CD14-positive monocyte (primary cell): ENCODE data around the gene TMEM158. TPM values are rescaled to one million over a fixed set of nuclear protein-coding genes. Genes with fewer than 3 reads are reported as not detected.

ENCODE experiments used
- DNase-seq, 3 donors: peaks; one replicate each; pipeline ENCODE4 v3.0.0-alpha.2; 2011 to 2022
- H2AFZ ChIP-seq: 2 replicates; pipeline ENCODE4 v1.6.0; 2012; ENCODE audit warnings: mild to moderate bottlenecking, low read depth, low read length, inconsistent platforms; ENCODE audit not compliant: insufficient read depth, poor library complexity, severe bottlenecking
- H3K27ac ChIP-seq, 2 donors: 1 replicate in 1 of 2; 2 replicates in 1 of 2; pipeline ENCODE4 v1.5.1; 2012 to 2013; ENCODE audit warnings: low read length in 2 of 2, control low read depth in 1 of 2, inconsistent platforms in 1 of 2, low read depth in 1 of 2, mild to moderate bottlenecking in 1 of 2
- H3K27me3 ChIP-seq, 2 donors: one replicate each; pipeline versions ENCODE4 v1.6.0 to v1.6.1; 2011 to 2013; ENCODE audit warnings: low read length in 2 of 2; ENCODE audit not compliant: control insufficient read depth in 2 of 2, insufficient read depth in 2 of 2
- H3K36me3 ChIP-seq, 2 donors: replicated peaks in 1 of 2; 1 replicate in 1 of 2; 2 replicates in 1 of 2; pipeline versions ENCODE4 v1.5.1 to v1.6.1; 2012 to 2013; ENCODE audit warnings: low read length in 2 of 2, control low read depth in 1 of 2, inconsistent platforms in 1 of 2, mild to moderate bottlenecking in 1 of 2; ENCODE audit not compliant: insufficient read depth in 2 of 2, control insufficient read depth in 1 of 2
- H3K4me1 ChIP-seq, 2 donors: 1 replicate in 1 of 2; 2 replicates in 1 of 2; pipeline versions ENCODE4 v1.5.1 to v1.6.1; 2012 to 2013; ENCODE audit warnings: low read length in 2 of 2, control low read depth in 1 of 2, inconsistent platforms in 1 of 2, mild to moderate bottlenecking in 1 of 2, moderate library complexity in 1 of 2; ENCODE audit not compliant: insufficient read depth in 2 of 2, control insufficient read depth in 1 of 2
- H3K4me2 ChIP-seq: replicated peaks from 2 replicates; pipeline ENCODE3; 2012; ENCODE audit warnings: low read length, moderate library complexity, mild to moderate bottlenecking; ENCODE audit not compliant: poor library complexity, severe bottlenecking; ENCODE audit errors: extremely low read depth
- H3K4me3 ChIP-seq, 3 experiments: fragments of 200-600 bp in 1 of 3; sonication (generic) in 1 of 3; replicated peaks in 1 of 3; 1 replicate in 2 of 3; 2 replicates in 1 of 3; pipeline ENCODE4 v1.5.1; 2011 to 2013; ENCODE audit warnings: low read length in 3 of 3, mild to moderate bottlenecking in 3 of 3, control low read depth in 2 of 3, low read depth in 2 of 3, inconsistent platforms in 1 of 3, moderate library complexity in 1 of 3
- H3K79me2 ChIP-seq: 2 replicates; pipeline ENCODE4 v1.6.0; 2012; ENCODE audit warnings: mild to moderate bottlenecking, control low read depth, inconsistent platforms, low read length, moderate library complexity; ENCODE audit not compliant: insufficient read depth
- H3K9ac ChIP-seq: 2 replicates; pipeline ENCODE4 v1.6.0; 2017; ENCODE audit warnings: low read length, mild to moderate bottlenecking; ENCODE audit not compliant: insufficient read depth, poor library complexity, severe bottlenecking
- H3K9me3 ChIP-seq, 2 donors: replicated peaks in 1 of 2; 1 replicate in 1 of 2; 2 replicates in 1 of 2; pipeline versions ENCODE4 v1.5.1 to v1.6.1; 2012 to 2013; ENCODE audit warnings: low read length in 2 of 2, control low read depth in 1 of 2; ENCODE audit not compliant: control insufficient read depth in 1 of 2, insufficient read depth in 1 of 2
- H4K20me1 ChIP-seq: 2 replicates; pipeline ENCODE4 v1.6.0; 2012; ENCODE audit warnings: mild to moderate bottlenecking, low read length, control low read depth, moderate library complexity; ENCODE audit not compliant: insufficient read depth
- H3K27ac Mint-ChIP-seq, 7 donors: one replicate each; pipeline ENCODE4 v1.8.0; 2020; ENCODE audit warnings: mild to moderate bottlenecking in 7 of 7, mixed read lengths in 7 of 7, moderate library complexity in 6 of 7, inconsistent platforms in 2 of 7
- H3K27me3 Mint-ChIP-seq, 3 donors: one replicate each; pipeline ENCODE4 v1.8.0; 2021 to 2022; ENCODE audit warnings: low read depth in 3 of 3, mild to moderate bottlenecking in 3 of 3, mixed read lengths in 3 of 3, moderate library complexity in 3 of 3, inconsistent platforms in 1 of 3
- H3K36me3 Mint-ChIP-seq, 2 donors: one replicate each; pipeline ENCODE4 v1.8.0; 2020; ENCODE audit warnings: mixed read lengths in 2 of 2, inconsistent platforms in 1 of 2, mild to moderate bottlenecking in 1 of 2
- H3K4me1 Mint-ChIP-seq: one replicate; pipeline ENCODE4 v1.8.0; 2020; ENCODE audit warnings: mild to moderate bottlenecking, mixed read lengths
- H3K4me3 Mint-ChIP-seq, 2 donors: one replicate each; pipeline ENCODE4 v1.8.0; 2020; ENCODE audit warnings: mild to moderate bottlenecking in 2 of 2, mixed read lengths in 2 of 2, moderate library complexity in 1 of 2
- H3K9me3 Mint-ChIP-seq, 7 donors: one replicate each; pipeline ENCODE4 v1.8.0; 2020 to 2022; ENCODE audit warnings: mixed read lengths in 7 of 7, mild to moderate bottlenecking in 6 of 7, moderate library complexity in 6 of 7, inconsistent platforms in 2 of 7
- WGBS: methylation state at CpG from one replicate; pipeline ENCODE4 v1.1.5; 2013; ENCODE audit warnings: missing lambda C conversion rate; ENCODE audit not compliant: insufficient coverage; 5-methylcytosine and 5-hydroxymethylcytosine counted together
- intact Hi-C, 2 donors: fragments of 100-400 bp; cut with micrococcal nuclease; formaldehyde crosslinking; loops; one replicate each; pipeline versions ENCODE4 v1.15.0 to v1.15.1; 2023
- polyA plus RNA-seq, 3 donors: library from polyadenylated mRNA; depleted of rRNA in 1 of 3; unstranded in 2 of 3; stranded (reverse) in 1 of 3; fragments of 300-500 nt in 2 of 3; fragments of >200 nt in 1 of 3; fragmentation: Illumina TruSeq in 2 of 3; gene quantifications; 1 replicate in 2 of 3; 2 replicates in 1 of 3; pipeline ENCODE4 v1.2.3, GENCODE V29; 2012 to 2021
- TF ChIP-seq, protein P1 (sequence below): fragments of 200-600 bp; IDR thresholded peaks from one replicate; pipeline ENCODE4 v1.8.0; 2022; ENCODE audit warnings: antibody characterized with exemption, mild to moderate bottlenecking

The TMEM158 gene
- polyA plus RNA-seq, 3 donors, result 0.19 to 0.88 TPM; not detected in 1

DNA sequence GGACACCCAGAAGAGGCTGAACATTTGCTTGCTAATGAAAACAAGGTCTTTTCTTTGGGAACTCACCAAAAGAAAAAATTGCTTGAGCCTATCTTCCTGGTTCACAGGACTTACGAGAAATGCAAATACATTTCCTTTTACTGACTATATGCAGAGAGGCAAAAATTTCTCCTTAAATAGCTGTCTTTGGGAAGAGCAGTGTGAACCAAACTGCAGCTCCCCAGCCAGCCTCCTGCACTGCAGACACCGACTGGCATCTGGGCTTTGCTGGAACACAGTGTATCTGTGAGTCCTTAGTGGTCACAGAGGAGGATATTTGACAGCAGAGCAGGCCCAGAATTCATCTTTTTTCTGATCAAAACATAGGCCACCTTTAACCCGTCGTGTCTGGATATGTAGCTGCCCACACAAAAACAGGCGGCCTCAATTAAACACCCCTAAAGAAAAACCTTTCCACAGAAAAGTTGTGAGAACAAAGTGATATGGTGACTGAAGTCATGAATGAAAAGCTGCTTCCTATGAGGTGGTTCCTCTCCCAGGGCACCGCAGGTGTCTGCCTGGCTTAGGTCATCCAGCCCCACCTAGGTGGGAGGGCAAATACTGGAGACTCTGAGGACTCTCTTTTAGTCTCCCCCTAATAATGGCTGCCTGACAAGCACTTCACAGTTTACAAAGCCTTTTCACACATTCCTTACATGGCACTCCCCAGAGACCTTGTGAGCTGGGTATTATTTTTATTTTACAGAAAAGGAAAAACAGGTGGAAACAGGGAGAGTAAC is 46.1 kb upstream of the TMEM158 start:
- Mint-ChIP-seq H3K4me3 (no peak overlapping the region), H3K9me3 (peaks cover 0 to 8% (median 6%) of the 10 kb centered on the region in 7 donors), H3K27me3 (peaks cover 0 to 8% (median 2%) of the 10 kb centered on the region in 3 donors), H3K36me3 (no peaks in the 10 kb centered on the region), H3K27ac (no peak overlapping the region), H3K4me1 (peaks cover 12% of the 10 kb centered on the region)
- no peaks in the 10 kb centered on the region for H3K27me3 ChIP-seq
- H4K20me1 ChIP-seq, result no peaks in the 10 kb centered on the region
- no peaks in the 10 kb centered on the region for H3K9me3 ChIP-seq
- H3K27ac ChIP-seq, result no peak overlapping the region
- H3K4me1 ChIP-seq, result peaks cover 7 to 10% of the 10 kb centered on the region in 2 donors
- no peaks in the 10 kb centered on the region for H3K36me3 ChIP-seq
- TF ChIP-seq, protein P1, sequence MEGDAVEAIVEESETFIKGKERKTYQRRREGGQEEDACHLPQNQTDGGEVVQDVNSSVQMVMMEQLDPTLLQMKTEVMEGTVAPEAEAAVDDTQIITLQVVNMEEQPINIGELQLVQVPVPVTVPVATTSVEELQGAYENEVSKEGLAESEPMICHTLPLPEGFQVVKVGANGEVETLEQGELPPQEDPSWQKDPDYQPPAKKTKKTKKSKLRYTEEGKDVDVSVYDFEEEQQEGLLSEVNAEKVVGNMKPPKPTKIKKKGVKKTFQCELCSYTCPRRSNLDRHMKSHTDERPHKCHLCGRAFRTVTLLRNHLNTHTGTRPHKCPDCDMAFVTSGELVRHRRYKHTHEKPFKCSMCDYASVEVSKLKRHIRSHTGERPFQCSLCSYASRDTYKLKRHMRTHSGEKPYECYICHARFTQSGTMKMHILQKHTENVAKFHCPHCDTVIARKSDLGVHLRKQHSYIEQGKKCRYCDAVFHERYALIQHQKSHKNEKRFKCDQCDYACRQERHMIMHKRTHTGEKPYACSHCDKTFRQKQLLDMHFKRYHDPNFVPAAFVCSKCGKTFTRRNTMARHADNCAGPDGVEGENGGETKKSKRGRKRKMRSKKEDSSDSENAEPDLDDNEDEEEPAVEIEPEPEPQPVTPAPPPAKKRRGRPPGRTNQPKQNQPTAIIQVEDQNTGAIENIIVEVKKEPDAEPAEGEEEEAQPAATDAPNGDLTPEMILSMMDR, result no peak
- 100% methylated on average over 1 of the region's 6 CpGs for WGBS
- H3K9ac ChIP-seq, result no peak overlapping the region
- intact Hi-C loops, result no loop called here
- no peak overlapping the region for H2AFZ ChIP-seq
- no peaks in the 10 kb centered on the region for H3K79me2 ChIP-seq
- no peak for DNase-seq
- no peak overlapping the region for H3K4me3 ChIP-seq
- H3K4me2 ChIP-seq, result no peak overlapping the region

- Mint-ChIP-seq H3K4me3 (no peak overlapping the region), H3K27me3 (peaks cover 2 to 5% (median 2%) of the 10 kb centered on the region in 3 donors), H3K27ac (no peak overlapping the region), H3K36me3 (no peaks in the 10 kb centered on the region), H3K9me3 (no peaks in the 10 kb centered on the region), H3K4me1 (peaks cover 12% of the 10 kb centered on the region)
- Histone ChIP-seq H3K36me3 (no peaks in the 10 kb centered on the region), H2AFZ (no peak overlapping the region), H3K4me3 (no peak overlapping the region), H3K79me2 (no peaks in the 10 kb centered on the region), H4K20me1 (no peaks in the 10 kb centered on the region), H3K9ac (no peak overlapping the region), H3K4me1 (peaks cover 7 to 10% of the 10 kb centered on the region in 2 donors), H3K27ac (no peak overlapping the region), H3K27me3 (no peaks in the 10 kb centered on the region), H3K4me2 (no peak overlapping the region), H3K9me3 (no peaks in the 10 kb centered on the region)
- intact Hi-C loops, result no loop called here
- no peak for DNase-seq
- TF ChIP-seq, protein P1, result no peak
- WGBS, result no CpG with 5 or more reads among the region's 2 CpGs
Measured at GRCh38 chr3:45269952-45270351, 43.9 kb upstream of the TMEM158 start.
